K562 (cell line): Measurements from ENCODE around the gene CSNK1G1. TPM values are rescaled to one million over a fixed set of nuclear protein-coding genes. Genes with fewer than 3 reads are reported as not detected.
A peak's percentile ranks its signal among the peaks of the same experiment; 100 is the strongest.

Experiments
- ARID1B ChIP-seq: fragments of 450-650 bp; IDR thresholded peaks from 2 replicates; pipeline ENCODE4 v1.6.1; 2016; ENCODE audit warnings: antibody characterized with exemption, mild to moderate bottlenecking, inconsistent platforms
- ATF7 ChIP-seq: fragments of 450-650 bp; IDR thresholded peaks from 2 replicates; pipeline ENCODE4 v1.7.1; 2014; ENCODE audit warnings: mild to moderate bottlenecking, moderate library complexity
- FOXK2 ChIP-seq, 2 experiments: fragments of 450-650 bp; IDR thresholded peaks in 1 of 2; conservative IDR thresholded peaks in 1 of 2; 2 replicates each; pipeline ENCODE4 v1.6.1; 2016; ENCODE audit warnings: low read depth in 2 of 2, mild to moderate bottlenecking in 1 of 2
- KAT2B ChIP-seq: IDR thresholded peaks from one replicate; pipeline ENCODE4 v1.6.1; 2012; ENCODE audit warnings: low read depth, mild to moderate bottlenecking, control low read depth, inconsistent platforms, low read length, moderate library complexity
- KLF1 ChIP-seq: fragments of 450-650 bp; IDR thresholded peaks from 2 replicates; pipeline ENCODE4 v1.6.1; 2016; ENCODE audit warnings: missing genetic modification characterization, missing compliant biosample characterization
- NFXL1 ChIP-seq: fragments of 450-650 bp; formaldehyde crosslinking; IDR thresholded peaks from 2 replicates; pipeline ENCODE4 v1.4.0; 2021; ENCODE audit warnings: mild to moderate bottlenecking
- NR1H2 ChIP-seq: sonication (generic); formaldehyde crosslinking; IDR thresholded peaks from 2 replicates; pipeline ENCODE4 v1.4.0; 2020; ENCODE audit warnings: mild to moderate bottlenecking, missing genetic modification reagents
- NR3C1 ChIP-seq: sonication (generic); formaldehyde crosslinking; IDR thresholded peaks from 2 replicates; pipeline ENCODE4 v1.8.1; 2022; ENCODE audit warnings: missing genetic modification reagents
- PTTG1 ChIP-seq: fragments of 450-650 bp; IDR thresholded peaks from 2 replicates; pipeline ENCODE4 v1.6.1; 2016; ENCODE audit warnings: low read depth, mild to moderate bottlenecking, missing genetic modification characterization, missing compliant biosample characterization
- RAD21 ChIP-seq, 2 experiments: fragments of 250-450 bp in 1 of 2; fragments of 450-650 bp in 1 of 2; sonication (Bioruptor Pico) in 1 of 2; formaldehyde crosslinking in 1 of 2; IDR thresholded peaks in 1 of 2; conservative IDR thresholded peaks in 1 of 2; 2 replicates each; pipeline versions ENCODE4 v1.4.0 to v1.8.0; 2020 to 2022; ENCODE audit warnings: mild to moderate bottlenecking in 2 of 2, moderate library complexity in 1 of 2
- RB1 ChIP-seq: fragments of 450-650 bp; IDR thresholded peaks from 2 replicates; pipeline ENCODE4 v1.6.1; 2017; ENCODE audit warnings: low read depth, mild to moderate bottlenecking
- RBM25 ChIP-seq: fragments of 200-400 bp; formaldehyde crosslinking; IDR thresholded peaks from 2 replicates; pipeline ENCODE4 v1.6.1; 2018; ENCODE audit warnings: low read length, low read depth, moderate library complexity; ENCODE audit not compliant: severe bottlenecking
- RFX7 ChIP-seq: fragments of 250-450 bp; sonication (Bioruptor Pico); IDR thresholded peaks from 2 replicates; pipeline ENCODE4 v1.5.1; 2021; ENCODE audit warnings: mild to moderate bottlenecking
- RNF219 ChIP-seq: fragments of 250-450 bp; sonication (Bioruptor Pico); IDR thresholded peaks from 2 replicates; pipeline ENCODE4 v1.5.0; 2022; ENCODE audit warnings: mild to moderate bottlenecking
- SOX6 ChIP-seq: fragments of 450-650 bp; IDR thresholded peaks from 2 replicates; pipeline ENCODE4 v1.6.1; 2014; ENCODE audit warnings: mild to moderate bottlenecking
- SP1 ChIP-seq: sonication (generic); formaldehyde crosslinking; IDR thresholded peaks from 2 replicates; pipeline ENCODE4 v1.8.1; 2022; ENCODE audit warnings: mild to moderate bottlenecking, missing genetic modification reagents
- TEAD1 ChIP-seq, 2 experiments: fragments of 450-650 bp in 1 of 2; sonication (generic) in 1 of 2; formaldehyde crosslinking; IDR thresholded peaks; 2 replicates each; pipeline versions ENCODE4 v1.4.0 to v1.8.0; 2020 to 2022; ENCODE audit warnings: mild to moderate bottlenecking in 2 of 2, missing genetic modification reagents in 1 of 2
- THRA ChIP-seq: fragments of 450-650 bp; IDR thresholded peaks from 2 replicates; pipeline ENCODE4 v1.6.1; 2017; ENCODE audit warnings: mild to moderate bottlenecking, moderate library complexity
- TRIM28 ChIP-seq: fragments of 450-650 bp; IDR thresholded peaks from 2 replicates; pipeline ENCODE4 v1.6.1; 2017
- U2AF2 ChIP-seq: fragments of 200-400 bp; formaldehyde crosslinking; optimal IDR thresholded peaks from 2 replicates; pipeline ENCODE3; 2017; ENCODE audit warnings: low read depth, mild to moderate bottlenecking, low read length
- USF2 ChIP-seq: sonication (generic); formaldehyde crosslinking; IDR thresholded peaks from 2 replicates; pipeline ENCODE4 v1.5.0; 2020; ENCODE audit warnings: missing genetic modification reagents
- XRCC5 ChIP-seq: fragments of 200-400 bp; formaldehyde crosslinking; IDR thresholded peaks from 2 replicates; pipeline ENCODE4 v1.6.1; 2017; ENCODE audit warnings: low read depth, mild to moderate bottlenecking, low read length
- ZNF512 ChIP-seq: IDR thresholded peaks from 2 replicates; pipeline ENCODE4 v1.6.1; 2016; ENCODE audit warnings: missing genetic modification characterization, missing compliant biosample characterization
- ZNF830 ChIP-seq: fragments of 250-450 bp; sonication (Bioruptor Pico); IDR thresholded peaks from 2 replicates; pipeline ENCODE4 v1.5.0; 2021; ENCODE audit warnings: mild to moderate bottlenecking
- polyA plus RNA-seq, 8 experiments: library from polyadenylated mRNA; depleted of rRNA in 4 of 8; stranded (reverse) in 5 of 8; unstranded in 3 of 8; fragments of >200 nt; fragmentation: Nextera tagmentation in 2 of 8; fragmentation: Illumina TruSeq in 1 of 8; extraction: Ambion mirVana in 2 of 8; extraction: Trizol in 1 of 8; gene quantifications; 2 replicates each; pipeline versions ENCODE4 v1.2.1 to v1.2.3, GENCODE V29; 2011 to 2014; ENCODE audit warnings: inconsistent platforms in 1 of 8, missing spikeins in 1 of 8
- total RNA-seq, 7 experiments: library from RNA; depleted of rRNA in 6 of 7; stranded (reverse); fragments of >200 nt in 6 of 7; fragmentation: Illumina TruSeq in 2 of 7; extraction: Trizol in 2 of 7; gene quantifications; 2 replicates each; pipeline versions ENCODE4 v1.2.1 to v1.2.3, GENCODE V29; 2011 to 2021; ENCODE audit warnings: low replicate concordance in 1 of 7

The CSNK1G1 gene
- total and polyA plus RNA-seq, 9 of the 15 experiments (the other 6 are each of a cell fraction or from before 2014, with no cell fraction given) = 4.5 to 18.5 (median 9.5) TPM

- TF ChIP-seq ATF7 = peak; percentile 81
- TF ChIP-seq ZNF512 (tag) = no peak
- no peak for TF ChIP-seq NR1H2 (CRISPR knock-in tag)
- peak; percentile 53 for TF ChIP-seq SP1 (CRISPR knock-in tag)
- no peak for TF ChIP-seq PTTG1
- TF ChIP-seq U2AF2 = no peak
- TF ChIP-seq ARID1B = no peak; the same call in 1 of the 2 replicates
- TF ChIP-seq KLF1 (tag) = peak; percentile 66; the same call in 1 of the 2 replicates
- TF ChIP-seq TRIM28 = no peak
- peak; percentile 76 to 78 for TF ChIP-seq RAD21 (CRISPR knock-in tag; conservative IDR thresholded peaks at IDR 0.05 in 1 of 2, IDR thresholded peaks at IDR 0.05 in 1 of 2)
- no peak for TF ChIP-seq THRA
- TF ChIP-seq NFXL1 (CRISPR knock-in tag) = no peak
- no peak; the same call in none of the 2 replicates for TF ChIP-seq RB1
- TF ChIP-seq USF2 (CRISPR knock-in tag) = no peak
- no peak for TF ChIP-seq ZNF830 (CRISPR knock-in tag)
- TF ChIP-seq FOXK2 (conservative IDR thresholded peaks at IDR 0.05 in 1 of 2, IDR thresholded peaks at IDR 0.05 in 1 of 2; ENCODE audit: low read depth in 2 of 2) = peak; percentile 56 to 78; a peak in 3 of 4 replicates
- no peak for TF ChIP-seq XRCC5
- no peak for TF ChIP-seq NR3C1 (CRISPR knock-in tag)
- peak; percentile 62; the same call in 1 of the 2 replicates for TF ChIP-seq SOX6
- TF ChIP-seq RBM25 = no peak
- no peak for TF ChIP-seq KAT2B
- TF ChIP-seq RNF219 (CRISPR knock-in tag) = no peak
- TF ChIP-seq TEAD1 (CRISPR knock-in tag; IDR thresholded peaks at IDR 0.05) = no peak
- no peak; the same call in 1 of the 2 replicates for TF ChIP-seq RFX7
These were observed at the start of gene CSNK1G1 (continued) for GRCh38 chr15:64355944-64356709.
